ENCODE results near the gene LRBA. TPM values are rescaled to one million over a fixed set of nuclear protein-coding genes. Genes with fewer than 3 reads are reported as not detected.

The LRBA gene
- total and polyA plus RNA-seq, 2 donors (not counting 3 experiments of a cell fraction or from before 2014, with no cell fraction given), result 18.0 to 35.1 TPM

GRCh38 chr4:150599547-150599946 lies 415.5 kb downstream of the LRBA start:
- H3K36me3 ChIP-seq (ENCODE audit: control insufficient read depth in 2 of 2, extremely low read depth in 1 of 2, insufficient read depth in 2 of 2, low read length in 2 of 2), result no peaks in the 10 kb centered on the region
- H3K27me3 ChIP-seq (ENCODE audit: control insufficient read depth in 2 of 2, insufficient read depth in 2 of 2, low read length in 2 of 2), result no peaks in the 10 kb centered on the region
- H3K9ac ChIP-seq (replicated peaks; ENCODE audit: extremely low read depth, insufficient read depth, low read length), result no peak overlapping the region
- ChIA-PET POLR2A (no interaction called here), CTCF (interaction anchor here (1.3 kb wide), 1 partner anchor 45 kb away, joined by 3 read pairs; no protein-coding TSS in a partner anchor)
- no peaks in the 10 kb centered on the region for H3K79me2 ChIP-seq (ENCODE audit: control insufficient read depth, insufficient read depth, low read length)
- no peak overlapping the region for H2AFZ ChIP-seq (ENCODE audit: low read depth, low read length)
- DNase-seq (ENCODE audit: low read depth, low spot score) (no peak), FAIRE-seq (no peak)
- intact Hi-C loops (cut with micrococcal nuclease) (no loop called here), dilution Hi-C loops (cut with MboI; ENCODE audit: extremely low pct_ligation_motif_present, low sequenced_read_pairs) (no loop called here)
- no peaks in the 10 kb centered on the region for H3K9me3 ChIP-seq (replicated peaks; ENCODE audit: control insufficient read depth, insufficient read depth, low read length)
- no peaks in the 10 kb centered on the region for H3K9me1 ChIP-seq (replicated peaks; ENCODE audit: control insufficient read depth, extremely low read depth, insufficient read depth, low read length)
- TF ChIP-seq CTCF (IDR thresholded peaks at IDR 0.05; ENCODE audit: extremely low read depth in 1 of 2, insufficient read depth in 1 of 2, low read depth in 1 of 2, low read length in 2 of 2), result no peak
- no peak for TF ChIP-seq EZH2 (IDR thresholded peaks at IDR 0.05; ENCODE audit: borderline replicate concordance, low read depth, low read length, severe bottlenecking)
- no peak for TF ChIP-seq JUN (IDR thresholded peaks at IDR 0.05; ENCODE audit: borderline replicate concordance, insufficient read depth, insufficient read length, low read depth)
- TF ChIP-seq GATA2 (IDR thresholded peaks at IDR 0.05; ENCODE audit: insufficient read depth, insufficient read length, low read depth, low read length), result no peak
- no peak for TF ChIP-seq FOS (IDR thresholded peaks at IDR 0.05; ENCODE audit: borderline replicate concordance, insufficient read depth, low read length)
- H4K20me1 ChIP-seq (replicated peaks; ENCODE audit: control insufficient read depth, extremely low read depth, insufficient read depth, low read length), result no peaks in the 10 kb centered on the region
- H3K27ac ChIP-seq (ENCODE audit: insufficient read depth, low read depth, low read length), result no peak overlapping the region
- H3K4me3 ChIP-seq (replicated peaks in 1 of 3; ENCODE audit: insufficient read depth in 1 of 3, low read depth in 1 of 3, low read length in 3 of 3), result no peak overlapping the region
- BruUV-seq (replicated peaks), result no TSS peak
- no peaks in the 10 kb centered on the region for H3K4me1 ChIP-seq (ENCODE audit: control insufficient read depth, extremely low read depth, insufficient read depth, low read length)
- H3K4me2 ChIP-seq (ENCODE audit: insufficient read depth, low read length), result no peak overlapping the region

GRCh38 chr4:150598909-150599308 lies 416.2 kb downstream of the LRBA start:
- Histone ChIP-seq H3K27ac (ENCODE audit: insufficient read depth, low read depth, low read length) (no peak overlapping the region), H3K36me3 (ENCODE audit: control insufficient read depth in 2 of 2, extremely low read depth in 1 of 2, insufficient read depth in 2 of 2, low read length in 2 of 2) (no peaks in the 10 kb centered on the region), H3K9ac (replicated peaks; ENCODE audit: extremely low read depth, insufficient read depth, low read length) (no peak overlapping the region), H3K79me2 (ENCODE audit: control insufficient read depth, insufficient read depth, low read length) (no peaks in the 10 kb centered on the region), H2AFZ (ENCODE audit: low read depth, low read length) (no peak overlapping the region), H3K4me3 (replicated peaks in 1 of 3; ENCODE audit: insufficient read depth in 1 of 3, low read depth in 1 of 3, low read length in 3 of 3) (no peak overlapping the region), H3K27me3 (ENCODE audit: control insufficient read depth in 2 of 2, insufficient read depth in 2 of 2, low read length in 2 of 2) (no peaks in the 10 kb centered on the region), H3K4me1 (ENCODE audit: control insufficient read depth, extremely low read depth, insufficient read depth, low read length) (no peaks in the 10 kb centered on the region), H3K4me2 (ENCODE audit: insufficient read depth, low read length) (no peak overlapping the region), H3K9me1 (replicated peaks; ENCODE audit: control insufficient read depth, extremely low read depth, insufficient read depth, low read length) (no peaks in the 10 kb centered on the region), H4K20me1 (replicated peaks; ENCODE audit: control insufficient read depth, extremely low read depth, insufficient read depth, low read length) (no peaks in the 10 kb centered on the region), H3K9me3 (replicated peaks; ENCODE audit: control insufficient read depth, insufficient read depth, low read length) (no peaks in the 10 kb centered on the region)
- BruUV-seq (replicated peaks), result no TSS peak
- dilution Hi-C loops (cut with MboI; ENCODE audit: extremely low pct_ligation_motif_present, low sequenced_read_pairs), result no loop called here
- ChIA-PET POLR2A (no interaction called here), CTCF (no interaction called here)
- no peak for TF ChIP-seq EZH2 (IDR thresholded peaks at IDR 0.05; ENCODE audit: borderline replicate concordance, low read depth, low read length, severe bottlenecking)
- TF ChIP-seq GATA2 (IDR thresholded peaks at IDR 0.05; ENCODE audit: insufficient read depth, insufficient read length, low read depth, low read length), result no peak
- no peak for TF ChIP-seq POLR2AphosphoS5 (IDR thresholded peaks at IDR 0.05; ENCODE audit: insufficient read depth, low read depth, low read length)
- TF ChIP-seq MAX (IDR thresholded peaks at IDR 0.05; ENCODE audit: insufficient read depth, insufficient read length), result no peak
- no peak for TF ChIP-seq CTCF (IDR thresholded peaks at IDR 0.05; ENCODE audit: extremely low read depth in 1 of 2, insufficient read depth in 1 of 2, low read depth in 1 of 2, low read length in 2 of 2)
- no peak for TF ChIP-seq FOS (IDR thresholded peaks at IDR 0.05; ENCODE audit: borderline replicate concordance, insufficient read depth, low read length)
- no peak for TF ChIP-seq JUN (IDR thresholded peaks at IDR 0.05; ENCODE audit: borderline replicate concordance, insufficient read depth, insufficient read length, low read depth)
- no peak for TF ChIP-seq MYC (IDR thresholded peaks at IDR 0.05; ENCODE audit: low read depth, low read length)
- TF ChIP-seq POLR2A (IDR thresholded peaks at IDR 0.05; ENCODE audit: low read depth, low read length), result no peak
- DNase-seq (ENCODE audit: low read depth, low spot score), result no peak
- no peak for FAIRE-seq
- intact Hi-C loops (cut with micrococcal nuclease), result no loop called here
